GM23248 (cell line): ENCODE measurements around the gene TENT4A.

Experiments
- EZH2 ChIP-seq: fragments of 200-600 bp; sonication (generic); IDR thresholded peaks from 2 replicates; pipeline ENCODE4 v1.6.1; 2018; ENCODE audit warnings: antibody characterized with exemption, mild to moderate bottlenecking; ENCODE audit not compliant: insufficient read depth, poor library complexity, severe bottlenecking
- EZH2phosphoT487 ChIP-seq: fragments of 200-600 bp; sonication (generic); IDR thresholded peaks from 2 replicates; pipeline ENCODE4 v1.6.1; 2018; ENCODE audit warnings: antibody characterized with exemption, moderate library complexity, mild to moderate bottlenecking, low read depth; ENCODE audit not compliant: insufficient read depth

DNA sequence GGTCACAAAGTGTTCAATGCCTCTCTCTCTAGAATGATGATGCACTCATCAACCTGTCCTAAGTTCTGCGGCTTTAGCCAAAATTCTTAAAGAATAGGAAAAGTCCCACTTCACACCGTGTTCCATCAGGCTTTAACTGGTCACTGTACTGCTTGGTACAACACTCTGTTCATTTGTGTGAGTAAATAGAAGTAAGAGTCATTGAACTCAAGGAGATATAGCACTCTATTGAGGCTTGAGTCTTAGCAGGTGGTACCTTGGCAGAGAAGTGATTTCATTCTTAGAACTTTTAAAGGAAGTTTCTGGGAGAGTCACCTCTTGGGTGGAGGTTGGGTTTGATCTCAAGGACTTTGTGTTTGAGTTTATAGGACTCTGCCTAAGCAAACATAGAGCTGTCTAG, 92.6 kb downstream of the TENT4A start:
- TF ChIP-seq EZH2 (no peak), EZH2phosphoT487 (no peak)
